ENCODE measurements around the gene BBS9.

DNA sequence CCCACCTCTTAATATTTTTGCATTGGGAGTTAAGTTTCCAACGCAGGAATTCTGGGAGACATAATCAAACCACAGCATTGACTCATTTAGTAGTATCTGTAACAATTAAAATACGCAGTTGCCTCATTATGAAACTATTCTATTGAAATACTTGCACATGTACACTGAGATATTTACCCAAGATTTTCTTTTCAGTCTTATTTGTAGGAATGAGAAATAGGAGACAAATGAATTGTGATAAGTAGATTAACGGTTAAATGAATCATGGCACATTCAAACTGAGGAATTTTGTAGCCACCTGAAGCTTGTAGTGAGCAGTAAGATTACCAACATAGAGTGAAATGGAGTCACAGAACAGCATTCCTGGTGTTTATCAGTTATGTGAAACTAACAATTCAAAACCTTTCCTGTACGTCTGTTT lies 38.2 kb upstream of the BBS9 start:
- no peak for TF ChIP-seq RAD21 (IDR thresholded peaks at IDR 0.05; ENCODE audit: low read length)
- peak; percentile 53 for TF ChIP-seq CEBPB (IDR thresholded peaks at IDR 0.05; ENCODE audit: low read depth, low read length)
- TF ChIP-seq, protein P1, sequence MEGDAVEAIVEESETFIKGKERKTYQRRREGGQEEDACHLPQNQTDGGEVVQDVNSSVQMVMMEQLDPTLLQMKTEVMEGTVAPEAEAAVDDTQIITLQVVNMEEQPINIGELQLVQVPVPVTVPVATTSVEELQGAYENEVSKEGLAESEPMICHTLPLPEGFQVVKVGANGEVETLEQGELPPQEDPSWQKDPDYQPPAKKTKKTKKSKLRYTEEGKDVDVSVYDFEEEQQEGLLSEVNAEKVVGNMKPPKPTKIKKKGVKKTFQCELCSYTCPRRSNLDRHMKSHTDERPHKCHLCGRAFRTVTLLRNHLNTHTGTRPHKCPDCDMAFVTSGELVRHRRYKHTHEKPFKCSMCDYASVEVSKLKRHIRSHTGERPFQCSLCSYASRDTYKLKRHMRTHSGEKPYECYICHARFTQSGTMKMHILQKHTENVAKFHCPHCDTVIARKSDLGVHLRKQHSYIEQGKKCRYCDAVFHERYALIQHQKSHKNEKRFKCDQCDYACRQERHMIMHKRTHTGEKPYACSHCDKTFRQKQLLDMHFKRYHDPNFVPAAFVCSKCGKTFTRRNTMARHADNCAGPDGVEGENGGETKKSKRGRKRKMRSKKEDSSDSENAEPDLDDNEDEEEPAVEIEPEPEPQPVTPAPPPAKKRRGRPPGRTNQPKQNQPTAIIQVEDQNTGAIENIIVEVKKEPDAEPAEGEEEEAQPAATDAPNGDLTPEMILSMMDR (conservative IDR thresholded peaks at IDR 0.05; ENCODE audit: low read depth, low read length), result no peak
- TF ChIP-seq, protein P2, sequence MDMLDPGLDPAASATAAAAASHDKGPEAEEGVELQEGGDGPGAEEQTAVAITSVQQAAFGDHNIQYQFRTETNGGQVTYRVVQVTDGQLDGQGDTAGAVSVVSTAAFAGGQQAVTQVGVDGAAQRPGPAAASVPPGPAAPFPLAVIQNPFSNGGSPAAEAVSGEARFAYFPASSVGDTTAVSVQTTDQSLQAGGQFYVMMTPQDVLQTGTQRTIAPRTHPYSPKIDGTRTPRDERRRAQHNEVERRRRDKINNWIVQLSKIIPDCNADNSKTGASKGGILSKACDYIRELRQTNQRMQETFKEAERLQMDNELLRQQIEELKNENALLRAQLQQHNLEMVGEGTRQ (IDR thresholded peaks at IDR 0.05; ENCODE audit: low read depth, low read length), result no peak
- no peak for TF ChIP-seq RFX5 (IDR thresholded peaks at IDR 0.05; ENCODE audit: low read depth, low read length)
- TF ChIP-seq MAFK (IDR thresholded peaks at IDR 0.05; ENCODE audit: low read depth, low read length), result no peak
- no peak for TF ChIP-seq RCOR1 (IDR thresholded peaks at IDR 0.05; ENCODE audit: insufficient replicate concordance, low read length)
- TF ChIP-seq POLR2A (IDR thresholded peaks at IDR 0.05; ENCODE audit: low read depth, low read length), result no peak
- no peak for TF ChIP-seq BHLHE40 (IDR thresholded peaks at IDR 0.05; ENCODE audit: low read depth, low read length)
- TF ChIP-seq FOS (IDR thresholded peaks at IDR 0.05; ENCODE audit: low read depth, low read length), result no peak
- TF ChIP-seq CHD1 (IDR thresholded peaks at IDR 0.05; ENCODE audit: low read depth, low read length), result no peak
- TF ChIP-seq SMC3 (IDR thresholded peaks at IDR 0.05; ENCODE audit: low read depth, low read length), result no peak
